Measurements from ENCODE around the gene DDR2.

DDR2 gene

DNA sequence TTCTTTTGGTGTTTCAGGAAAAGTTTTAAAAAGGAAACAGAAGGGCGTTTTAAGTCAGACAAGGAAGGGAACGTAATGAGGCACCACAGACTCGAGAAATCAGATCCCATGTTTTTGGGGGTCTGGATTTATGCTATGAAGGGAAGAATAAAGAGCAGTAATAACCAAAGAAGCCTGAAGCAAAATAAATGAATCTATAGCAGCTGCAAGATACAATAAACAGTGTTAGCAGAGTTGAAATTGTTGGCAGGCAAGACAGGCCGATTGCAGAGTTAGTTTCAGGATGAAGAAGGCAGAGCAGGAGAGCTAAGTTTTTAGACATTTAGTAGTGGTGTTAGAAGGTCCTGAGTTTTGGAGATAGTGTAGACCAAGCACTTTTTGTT is 425 bp downstream of the DDR2 start:
- no peaks in the 10 kb centered on the region for H3K9me3 ChIP-seq (ENCODE audit: insufficient read depth, low read length, severe bottlenecking)
- TF ChIP-seq, protein P1, sequence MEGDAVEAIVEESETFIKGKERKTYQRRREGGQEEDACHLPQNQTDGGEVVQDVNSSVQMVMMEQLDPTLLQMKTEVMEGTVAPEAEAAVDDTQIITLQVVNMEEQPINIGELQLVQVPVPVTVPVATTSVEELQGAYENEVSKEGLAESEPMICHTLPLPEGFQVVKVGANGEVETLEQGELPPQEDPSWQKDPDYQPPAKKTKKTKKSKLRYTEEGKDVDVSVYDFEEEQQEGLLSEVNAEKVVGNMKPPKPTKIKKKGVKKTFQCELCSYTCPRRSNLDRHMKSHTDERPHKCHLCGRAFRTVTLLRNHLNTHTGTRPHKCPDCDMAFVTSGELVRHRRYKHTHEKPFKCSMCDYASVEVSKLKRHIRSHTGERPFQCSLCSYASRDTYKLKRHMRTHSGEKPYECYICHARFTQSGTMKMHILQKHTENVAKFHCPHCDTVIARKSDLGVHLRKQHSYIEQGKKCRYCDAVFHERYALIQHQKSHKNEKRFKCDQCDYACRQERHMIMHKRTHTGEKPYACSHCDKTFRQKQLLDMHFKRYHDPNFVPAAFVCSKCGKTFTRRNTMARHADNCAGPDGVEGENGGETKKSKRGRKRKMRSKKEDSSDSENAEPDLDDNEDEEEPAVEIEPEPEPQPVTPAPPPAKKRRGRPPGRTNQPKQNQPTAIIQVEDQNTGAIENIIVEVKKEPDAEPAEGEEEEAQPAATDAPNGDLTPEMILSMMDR (IDR thresholded peaks at IDR 0.05; ENCODE audit: borderline replicate concordance, extremely low read depth, low read length, poor library complexity, severe bottlenecking) = no peak
- TF ChIP-seq EZH2 (IDR thresholded peaks at IDR 0.05; ENCODE audit: borderline replicate concordance, low read depth, low read length, severe bottlenecking) = no peak
- H4K20me1 ChIP-seq (ENCODE audit: insufficient read depth, low read length) = no peaks in the 10 kb centered on the region
- no peak overlapping the region for H3K4me2 ChIP-seq (ENCODE audit: insufficient read depth, low read length)
- peaks cover 10% of the 10 kb centered on the region for H3K27me3 ChIP-seq (ENCODE audit: insufficient read depth, low read length, poor library complexity)
- no peak overlapping the region for H3K9ac ChIP-seq (ENCODE audit: low read depth, low read length)
- no peaks in the 10 kb centered on the region for H3K79me2 ChIP-seq (ENCODE audit: insufficient read depth, low read length)
- H2AFZ ChIP-seq (ENCODE audit: low read depth, low read length) = no peak overlapping the region
- no peaks in the 10 kb centered on the region for H3K36me3 ChIP-seq (ENCODE audit: insufficient read depth, low read length)
- ATAC-seq (ENCODE audit: insufficient read depth, low read depth) (no peak), DNase-seq (no peak)
- H3K4me3 ChIP-seq (ENCODE audit: low read depth in 1 of 2, low read length in 2 of 2) = no peak overlapping the region
- H3K27ac ChIP-seq (ENCODE audit: low read length) = no peak overlapping the region
- H3K4me1 ChIP-seq (ENCODE audit: insufficient read depth, low read length) = no peaks in the 10 kb centered on the region

DNA sequence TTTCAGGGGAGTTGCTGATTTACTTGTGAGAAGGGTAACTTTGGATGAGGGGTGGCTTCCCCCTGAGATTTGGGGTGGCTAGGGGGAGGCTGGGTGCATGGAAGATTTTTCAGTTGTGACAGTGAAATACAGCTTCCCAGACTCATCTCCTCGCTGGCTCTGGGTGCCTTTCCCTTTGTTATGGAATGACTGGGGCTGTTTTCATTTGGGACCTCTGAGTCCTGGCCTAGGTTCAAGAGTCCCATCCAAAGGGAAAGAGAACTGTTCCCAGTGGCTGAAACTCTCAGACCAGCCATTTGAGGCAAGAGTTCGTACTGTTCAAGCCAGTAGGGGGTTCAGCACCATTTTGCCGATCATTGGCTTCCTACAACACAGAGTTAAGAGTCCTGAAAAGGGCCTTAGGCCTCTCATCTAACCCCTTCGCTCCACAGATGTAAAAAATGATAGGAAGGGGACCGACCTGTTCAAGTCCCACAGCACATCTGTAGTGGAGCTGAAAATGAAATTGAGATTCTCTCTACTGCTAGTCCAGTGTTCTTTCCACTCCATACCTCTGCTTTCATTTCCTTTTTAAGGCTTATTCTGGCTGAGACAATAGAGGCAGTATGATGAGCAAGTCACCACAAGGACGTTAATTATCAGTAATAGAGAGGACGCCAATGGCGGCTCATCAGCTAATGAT is 958 bp downstream of the DDR2 start:
- peaks cover 10% of the 10 kb centered on the region for H3K27me3 ChIP-seq (ENCODE audit: insufficient read depth, low read length, poor library complexity)
- H4K20me1 ChIP-seq (ENCODE audit: insufficient read depth, low read length) = no peaks in the 10 kb centered on the region
- H2AFZ ChIP-seq (ENCODE audit: low read depth, low read length) = no peak overlapping the region
- no peak overlapping the region for H3K27ac ChIP-seq (ENCODE audit: low read length)
- H3K36me3 ChIP-seq (ENCODE audit: insufficient read depth, low read length) = no peaks in the 10 kb centered on the region
- TF ChIP-seq EZH2 (IDR thresholded peaks at IDR 0.05; ENCODE audit: borderline replicate concordance, low read depth, low read length, severe bottlenecking) = no peak
- TF ChIP-seq, protein P1 (IDR thresholded peaks at IDR 0.05; ENCODE audit: borderline replicate concordance, extremely low read depth, low read length, poor library complexity, severe bottlenecking) = no peak
- no peak overlapping the region for H3K4me2 ChIP-seq (ENCODE audit: insufficient read depth, low read length)
- DNase-seq = no peak
- no peaks in the 10 kb centered on the region for H3K4me1 ChIP-seq (ENCODE audit: insufficient read depth, low read length)
- H3K79me2 ChIP-seq (ENCODE audit: insufficient read depth, low read length) = no peaks in the 10 kb centered on the region
- H3K9me3 ChIP-seq (ENCODE audit: insufficient read depth, low read length, severe bottlenecking) = no peaks in the 10 kb centered on the region
- no peak overlapping the region for H3K4me3 ChIP-seq (ENCODE audit: low read depth in 1 of 2, low read length in 2 of 2)
- H3K9ac ChIP-seq (ENCODE audit: low read depth, low read length) = no peak overlapping the region
- ATAC-seq (ENCODE audit: insufficient read depth, low read depth) = no peak

DNA sequence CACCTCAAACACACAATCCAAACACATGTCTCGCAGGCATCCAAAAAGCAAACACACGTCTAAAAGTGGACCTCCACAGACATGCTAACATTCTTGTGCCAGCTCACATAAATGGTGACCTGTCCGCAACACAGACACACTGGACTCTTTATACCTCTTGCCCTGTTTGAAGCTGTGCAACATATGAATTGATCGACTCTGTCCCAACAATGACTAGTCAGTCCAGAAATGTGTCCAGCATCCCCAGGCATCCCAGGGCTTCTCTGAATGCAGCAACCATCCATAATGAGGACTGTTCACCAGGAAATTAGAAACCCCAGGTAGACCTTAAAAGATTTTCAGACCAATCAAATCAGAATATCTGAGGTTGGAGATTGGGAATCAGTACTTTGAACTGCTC is 3.2 kb downstream of the DDR2 start:
- H3K4me3 ChIP-seq (ENCODE audit: low read depth in 1 of 2, low read length in 2 of 2) = no peak overlapping the region
- H3K4me2 ChIP-seq (ENCODE audit: insufficient read depth, low read length) = no peak overlapping the region
- H3K27ac ChIP-seq (ENCODE audit: low read length) = no peak overlapping the region
- no peak overlapping the region for H2AFZ ChIP-seq (ENCODE audit: low read depth, low read length)
- no peaks in the 10 kb centered on the region for H4K20me1 ChIP-seq (ENCODE audit: insufficient read depth, low read length)
- no peak for ATAC-seq (ENCODE audit: insufficient read depth, low read depth)
- peaks cover 10% of the 10 kb centered on the region for H3K27me3 ChIP-seq (ENCODE audit: insufficient read depth, low read length, poor library complexity)
- no peaks in the 10 kb centered on the region for H3K36me3 ChIP-seq (ENCODE audit: insufficient read depth, low read length)
- H3K79me2 ChIP-seq (ENCODE audit: insufficient read depth, low read length) = no peaks in the 10 kb centered on the region
- no peaks in the 10 kb centered on the region for H3K9me3 ChIP-seq (ENCODE audit: insufficient read depth, low read length, severe bottlenecking)
- H3K4me1 ChIP-seq (ENCODE audit: insufficient read depth, low read length) = no peaks in the 10 kb centered on the region
- no peak overlapping the region for H3K9ac ChIP-seq (ENCODE audit: low read depth, low read length)
- TF ChIP-seq, protein P1 (IDR thresholded peaks at IDR 0.05; ENCODE audit: borderline replicate concordance, extremely low read depth, low read length, poor library complexity, severe bottlenecking) = no peak
- TF ChIP-seq EZH2 (IDR thresholded peaks at IDR 0.05; ENCODE audit: borderline replicate concordance, low read depth, low read length, severe bottlenecking) = no peak
- no peak for DNase-seq

Measured in DND-41 (cell line).